ENCODE data around the gene MRPS18B.
"Not testable (repeated sequence)": the region's sequence is repeated elsewhere in the genome, so short reads cannot be mapped to it uniquely, and the experiment has no call there.

MRPS18B gene

DNA sequence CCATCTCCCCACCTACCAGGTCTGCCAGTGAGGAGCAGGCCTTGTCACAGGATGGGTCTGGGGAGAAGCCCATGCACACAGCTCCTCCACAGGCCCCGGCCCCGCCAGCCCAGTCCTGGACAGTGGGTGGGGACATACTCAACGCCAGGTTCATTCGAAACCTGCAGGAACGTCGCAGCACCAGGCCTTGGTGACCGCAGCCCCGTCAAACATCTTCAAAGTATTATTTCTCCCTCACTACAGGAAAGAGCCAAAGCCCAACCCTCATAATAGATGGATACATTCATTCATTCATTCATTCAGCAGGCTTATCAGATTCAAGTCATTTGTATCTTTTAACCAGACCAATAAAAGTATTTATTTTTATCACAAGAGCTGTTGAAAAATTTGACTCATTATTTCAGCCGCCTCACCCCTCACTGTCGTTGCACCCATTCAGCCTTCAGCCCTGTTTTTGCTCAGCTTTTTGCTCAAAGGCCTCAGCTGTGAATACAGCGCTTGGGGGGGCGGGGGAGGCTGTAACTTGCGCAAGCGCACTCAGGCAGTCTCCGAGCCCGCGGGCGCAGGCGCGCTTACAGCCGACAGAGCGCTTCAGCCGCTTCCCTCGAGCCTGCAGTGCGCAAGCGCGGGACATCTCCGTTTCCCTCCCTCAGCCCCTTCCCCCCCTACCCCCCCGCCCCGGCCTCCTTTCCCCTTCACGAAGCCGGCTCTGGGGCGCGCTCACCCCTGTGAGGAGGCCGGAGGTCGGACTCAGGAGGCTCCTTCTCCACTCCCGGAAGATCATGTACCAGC lies 29.0 kb downstream of the MRPS18B start, which contains the start of gene C6orf136:
C6orf136 (plus strand) TSS at position 684 of the 792 bp plus-strand sequence; CDS start at position 783, 99 bp downstream.
- H3K4me3 Mint-ChIP-seq = peak within 1 kb of the TSS; percentile 92
- peak within 1 kb of the TSS; percentile 85 for H3K27ac Mint-ChIP-seq
- H3K27me3 Mint-ChIP-seq = no peaks in the 10 kb centered on the region
- H3K9me3 Mint-ChIP-seq (ENCODE audit: low read depth) = no peaks in the 10 kb centered on the region
- peaks cover 2% of the 10 kb centered on the region for H3K36me3 Mint-ChIP-seq
- H3K4me1 Mint-ChIP-seq (ENCODE audit: low read depth) = peaks cover 30% of the 10 kb centered on the region

DNA sequence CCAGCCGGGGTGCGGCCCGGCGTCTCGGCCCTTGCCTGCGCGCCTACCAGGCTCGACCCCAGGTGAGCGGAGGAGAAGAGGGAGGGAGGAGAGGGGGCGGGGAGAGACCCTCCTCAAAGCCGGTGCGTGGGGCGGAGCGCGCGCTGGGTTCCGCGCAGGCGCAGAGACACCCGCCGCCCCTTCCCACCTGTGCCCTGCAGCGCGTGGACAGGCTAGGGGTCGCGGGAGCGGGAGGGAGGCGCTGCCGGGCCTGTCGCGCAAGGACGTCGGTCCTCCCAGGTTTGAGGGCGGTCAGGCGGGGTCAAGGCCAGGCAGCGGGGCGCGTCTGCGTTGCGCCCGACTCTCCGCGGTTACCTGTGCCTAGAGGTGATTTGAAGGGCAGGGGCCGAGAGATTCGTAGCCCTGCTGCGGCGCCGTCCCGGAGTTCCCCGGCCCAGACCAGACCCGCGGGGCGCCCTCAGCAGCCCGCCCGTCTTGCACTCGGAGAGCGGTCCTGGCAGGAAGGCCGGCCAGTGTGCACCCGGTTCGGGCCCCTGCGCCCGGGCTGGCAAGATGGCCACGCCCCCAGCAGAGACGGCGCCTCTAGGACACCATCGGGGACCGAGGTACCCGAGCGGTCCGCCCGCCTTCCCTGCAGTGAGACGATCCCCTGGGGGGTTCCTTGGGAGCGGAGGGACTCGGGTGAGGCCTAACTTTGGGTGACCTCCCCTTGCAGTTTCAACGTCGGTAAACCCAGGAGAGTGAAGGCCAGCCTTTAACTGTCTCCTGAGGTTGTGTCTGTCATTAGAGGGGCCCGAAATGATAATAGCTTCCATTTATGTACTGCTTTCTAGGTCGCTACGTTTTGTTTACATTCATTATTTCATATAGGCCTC lies 29.8 kb downstream of the MRPS18B start:
- H3K27me3 Mint-ChIP-seq = no peaks in the 10 kb centered on the region
- H3K4me3 Mint-ChIP-seq = peak overlapping the region; percentile 92
- H3K4me1 Mint-ChIP-seq (ENCODE audit: low read depth) = peaks cover 27% of the 10 kb centered on the region
- peak overlapping the region; percentile 84 for H3K27ac Mint-ChIP-seq
- H3K9me3 Mint-ChIP-seq (ENCODE audit: low read depth) = no peaks in the 10 kb centered on the region
- peaks cover 2% of the 10 kb centered on the region for H3K36me3 Mint-ChIP-seq

GRCh38 chr6:30651143-30651542 lies 33.5 kb downstream of the MRPS18B start:
- H3K4me3 Mint-ChIP-seq = no peak overlapping the region
- no peaks in the 10 kb centered on the region for H3K27me3 Mint-ChIP-seq
- H3K4me1 Mint-ChIP-seq (ENCODE audit: low read depth) = peaks cover 15% of the 10 kb centered on the region
- no peaks in the 10 kb centered on the region for H3K9me3 Mint-ChIP-seq (ENCODE audit: low read depth)
- no peak overlapping the region for H3K27ac Mint-ChIP-seq
- H3K36me3 Mint-ChIP-seq = peaks cover 4% of the 10 kb centered on the region

GRCh38 chr6:30654798-30655742 lies 37.4 kb downstream of the MRPS18B start:
- peaks cover 8% of the 10 kb centered on the region for H3K36me3 Mint-ChIP-seq
- H3K4me1 Mint-ChIP-seq (ENCODE audit: low read depth) = no peaks in the 10 kb centered on the region
- H3K4me3 Mint-ChIP-seq = no peak overlapping the region
- peak overlapping the region; percentile 58 for H3K27ac Mint-ChIP-seq
- H3K9me3 Mint-ChIP-seq (ENCODE audit: low read depth) = no peaks in the 10 kb centered on the region
- no peaks in the 10 kb centered on the region for H3K27me3 Mint-ChIP-seq

- Mint-ChIP-seq H3K9me3 (ENCODE audit: low read depth) (no peaks in the 10 kb centered on the region), H3K4me3 (no peak overlapping the region), H3K27ac (no peak overlapping the region), H3K4me1 (ENCODE audit: low read depth) (no peaks in the 10 kb centered on the region), H3K27me3 (no peaks in the 10 kb centered on the region), H3K36me3 (peaks cover 8% of the 10 kb centered on the region)
Measured at GRCh38 chr6:30655743-30656094, 38.1 kb downstream of the MRPS18B start.

GRCh38 chr6:30656513-30656912 lies 38.9 kb downstream of the MRPS18B start:
- Mint-ChIP-seq H3K36me3 (peaks cover 8% of the 10 kb centered on the region), H3K4me3 (no peak overlapping the region), H3K27ac (no peak overlapping the region), H3K27me3 (no peaks in the 10 kb centered on the region), H3K4me1 (ENCODE audit: low read depth) (no peaks in the 10 kb centered on the region), H3K9me3 (ENCODE audit: low read depth) (no peaks in the 10 kb centered on the region)

DNA sequence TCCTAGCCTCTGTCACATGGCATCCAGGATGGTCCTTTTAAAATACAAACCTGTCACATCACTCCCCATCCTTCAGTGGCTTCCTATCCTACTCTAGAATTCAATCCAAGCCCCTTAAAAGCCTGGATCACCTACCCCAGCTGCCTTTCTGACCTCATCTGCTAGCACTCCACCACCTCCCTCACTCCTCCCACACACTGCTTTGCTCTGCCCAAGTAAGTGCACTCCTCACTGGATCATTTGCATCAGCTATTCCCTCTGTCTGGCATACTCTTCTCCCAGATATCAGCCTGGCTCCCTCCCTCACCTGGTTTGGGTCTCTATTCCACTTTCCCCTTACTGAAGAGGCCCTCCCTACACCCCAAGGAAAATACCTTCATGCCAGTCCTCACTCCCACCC lies 39.8 kb downstream of the MRPS18B start:
- Mint-ChIP-seq H3K9me3 (ENCODE audit: low read depth) (no peaks in the 10 kb centered on the region), H3K27me3 (no peaks in the 10 kb centered on the region), H3K4me3 (no peak overlapping the region), H3K27ac (no peak overlapping the region), H3K4me1 (ENCODE audit: low read depth) (no peaks in the 10 kb centered on the region), H3K36me3 (peaks cover 15% of the 10 kb centered on the region)

- not testable (repeated sequence) for H3K4me3 Mint-ChIP-seq; H3K4me1 Mint-ChIP-seq (ENCODE audit: low read depth); H3K27me3 Mint-ChIP-seq; H3K27ac Mint-ChIP-seq; H3K9me3 Mint-ChIP-seq (ENCODE audit: low read depth)
- H3K36me3 Mint-ChIP-seq = peaks cover 15% of the 10 kb centered on the region
Measured at GRCh38 chr6:30657922-30658321, 40.3 kb downstream of the MRPS18B start.

- H3K4me3 Mint-ChIP-seq = no peak overlapping the region
- H3K27me3 Mint-ChIP-seq = no peaks in the 10 kb centered on the region
- H3K9me3 Mint-ChIP-seq (ENCODE audit: low read depth) = no peaks in the 10 kb centered on the region
- peak overlapping the region; percentile 22 for H3K27ac Mint-ChIP-seq
- H3K36me3 Mint-ChIP-seq = peaks cover 11% of the 10 kb centered on the region
- peaks cover 21% of the 10 kb centered on the region for H3K4me1 Mint-ChIP-seq (ENCODE audit: low read depth)
Measured at GRCh38 chr6:30664994-30665767, 47.5 kb downstream of the MRPS18B start.

DNA sequence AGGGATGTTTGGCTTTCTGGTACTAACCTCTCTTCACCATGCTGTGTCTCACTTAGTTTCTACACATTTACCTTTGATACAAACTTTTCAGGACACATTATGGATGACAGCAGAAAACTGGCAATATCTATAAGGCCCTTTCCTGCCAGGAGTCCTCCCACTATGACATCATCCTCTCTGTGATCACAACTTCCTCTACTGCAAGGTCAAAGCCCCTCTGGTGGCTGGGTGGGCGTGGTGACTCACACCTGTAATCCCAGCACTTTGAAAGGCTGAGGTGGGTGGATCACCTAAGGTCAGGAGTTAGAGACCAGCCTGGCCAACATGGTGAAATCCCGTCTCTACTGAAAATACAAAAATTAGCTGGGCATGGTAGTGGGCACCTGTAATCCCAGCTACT lies 48.7 kb downstream of the MRPS18B start:
- H3K27me3 Mint-ChIP-seq; H3K9me3 Mint-ChIP-seq (ENCODE audit: low read depth); H3K4me3 Mint-ChIP-seq: not testable (repeated sequence)
- peaks cover 14% of the 10 kb centered on the region for H3K36me3 Mint-ChIP-seq
- H3K4me1 Mint-ChIP-seq (ENCODE audit: low read depth) = peaks cover 32% of the 10 kb centered on the region
- peak overlapping the region; percentile 61 for H3K27ac Mint-ChIP-seq

GRCh38 chr6:30670760-30671527 lies 53.3 kb downstream of the MRPS18B start:
- Mint-ChIP-seq H3K4me1 (ENCODE audit: low read depth) (peaks cover 43% of the 10 kb centered on the region), H3K27ac (peak overlapping the region; percentile 71), H3K4me3 (peak overlapping the region; percentile 83), H3K9me3 (ENCODE audit: low read depth) (no peaks in the 10 kb centered on the region), H3K27me3 (no peaks in the 10 kb centered on the region), H3K36me3 (peaks cover 4% of the 10 kb centered on the region)

DNA sequence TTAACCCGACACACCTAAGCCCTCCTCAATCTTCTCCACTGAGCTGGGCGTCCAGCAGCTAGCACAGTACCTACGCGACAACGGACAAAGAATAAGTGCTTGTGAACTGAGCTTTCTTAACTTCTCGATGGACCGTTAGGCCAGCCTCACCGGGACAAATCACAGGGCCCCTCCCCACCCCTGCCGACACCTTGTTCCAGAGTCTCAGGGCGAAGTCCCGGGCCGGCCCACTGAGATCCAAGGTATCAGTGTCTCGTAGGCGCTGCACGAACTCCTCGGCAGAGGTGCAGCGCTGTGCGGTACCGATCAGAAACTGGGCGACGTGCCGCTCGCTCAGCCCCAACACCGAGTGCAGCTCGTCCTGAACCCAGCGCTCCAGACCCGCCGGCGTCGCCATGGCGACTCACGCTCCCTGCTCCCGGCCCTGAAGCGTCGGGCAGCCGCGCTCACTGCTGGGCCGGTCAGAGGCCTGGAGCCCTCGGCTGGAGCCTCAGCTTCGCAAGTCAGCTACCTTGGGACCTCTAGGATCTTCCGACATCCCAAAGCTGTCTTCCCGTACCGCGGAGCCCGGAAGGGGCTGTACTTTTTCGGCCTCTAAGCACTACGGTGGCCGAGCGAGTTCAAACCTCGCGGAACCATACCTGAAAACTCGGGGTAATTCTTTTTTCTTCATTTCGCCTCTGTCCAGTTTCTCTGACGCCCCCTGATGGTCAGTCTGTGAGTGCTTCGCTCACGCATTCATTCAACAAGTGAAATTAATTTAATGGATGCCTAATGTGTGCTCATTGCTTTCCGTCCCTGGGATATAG lies 55.0 kb downstream of the MRPS18B start, which contains the start of gene DHX16:
DHX16 (minus strand) TSS at position 562 of the 809 bp plus-strand sequence; CDS start at position 397, 165 bp downstream.
- peaks cover 7% of the 10 kb centered on the region for H3K36me3 Mint-ChIP-seq
- no peaks in the 10 kb centered on the region for H3K27me3 Mint-ChIP-seq
- H3K4me1 Mint-ChIP-seq (ENCODE audit: low read depth) = peaks cover 36% of the 10 kb centered on the region
- H3K27ac Mint-ChIP-seq = peak within 1 kb of the TSS; percentile 79
- H3K9me3 Mint-ChIP-seq (ENCODE audit: low read depth) = no peaks in the 10 kb centered on the region
- peak within 1 kb of the TSS; percentile 83 for H3K4me3 Mint-ChIP-seq
